Activated T-cell treated with anti-CD3 and anti-CD28 coated beads, Interleukin-2, amount 50 U/mL, for 48 hours (primary cell): ENCODE measurements around the gene FLAD1.

Experiments
- DNase-seq, 2 experiments: peaks; one replicate each; pipeline ENCODE4 v3.0.0-alpha.2; 2020

The FLAD1 gene

DNA sequence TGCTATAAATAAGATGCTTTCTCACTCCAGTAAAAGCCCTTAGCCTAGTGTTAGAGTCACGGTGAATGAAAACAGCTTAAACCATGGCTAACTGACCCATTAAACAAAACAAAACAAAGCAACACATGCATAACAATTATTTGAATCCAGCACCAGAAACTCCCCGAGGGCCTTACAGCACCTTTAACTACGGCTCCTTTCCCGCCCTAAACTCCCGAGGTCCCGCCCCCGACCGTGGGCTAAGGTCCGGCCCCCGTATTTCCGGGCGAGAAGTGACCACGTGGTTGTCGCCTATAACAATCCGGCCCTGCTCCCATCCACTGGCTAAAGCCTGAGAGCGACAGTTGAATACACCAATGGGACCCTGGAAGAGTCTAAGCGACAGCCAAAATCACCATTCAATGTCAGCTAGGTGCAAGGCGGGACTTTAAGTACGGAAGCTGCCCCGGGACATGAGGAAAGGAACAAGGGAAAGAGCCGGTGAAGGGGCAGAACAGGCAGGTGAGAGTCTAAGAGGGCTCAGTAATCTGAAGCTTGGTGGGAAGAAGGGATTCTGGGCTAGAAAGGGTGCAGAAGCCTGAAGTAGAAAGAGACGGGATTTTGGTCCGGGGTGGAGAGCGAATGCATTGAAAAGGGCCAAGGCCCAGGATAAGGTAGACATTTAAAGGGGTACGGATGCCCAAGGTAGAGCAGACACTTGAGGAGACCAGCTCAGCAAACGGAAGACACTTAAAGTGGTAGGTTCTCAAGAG, at the start of gene FLAD1:
FLAD1 (plus strand) TSS at position 448 of the 752 bp plus-strand sequence. CDS start 351 bp downstream, outside the sequence.
- DNase-seq: peak; percentile 97

DNA sequence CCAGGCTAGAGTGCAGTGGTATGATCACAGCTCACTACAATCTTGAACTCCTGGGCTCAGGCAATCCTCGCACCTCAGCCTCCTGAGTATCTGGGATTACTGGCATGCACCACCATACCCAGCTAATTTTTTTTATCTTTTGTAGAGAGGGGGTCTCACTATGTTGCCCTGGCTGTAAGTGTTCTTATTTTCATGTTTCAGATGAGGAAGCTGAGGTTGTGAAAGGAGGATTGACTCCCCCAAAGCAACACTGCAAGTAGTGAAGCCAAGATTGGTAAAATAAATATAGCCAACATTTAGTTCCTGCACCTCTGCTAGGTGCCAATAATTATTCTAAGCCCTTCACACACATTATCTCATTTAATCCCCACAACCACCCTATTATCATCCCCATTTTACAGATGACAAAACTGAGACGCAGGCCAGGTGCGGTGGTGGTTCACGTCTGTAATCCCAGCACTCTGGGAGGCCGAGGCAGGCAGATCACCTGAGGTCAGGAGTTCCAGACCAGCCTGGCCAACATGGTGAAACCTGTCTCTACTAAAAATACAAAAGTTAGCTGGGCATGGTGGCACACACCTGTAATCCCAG, 48.7 kb upstream of the FLAD1 start:
- DNase-seq: no peak

DNA sequence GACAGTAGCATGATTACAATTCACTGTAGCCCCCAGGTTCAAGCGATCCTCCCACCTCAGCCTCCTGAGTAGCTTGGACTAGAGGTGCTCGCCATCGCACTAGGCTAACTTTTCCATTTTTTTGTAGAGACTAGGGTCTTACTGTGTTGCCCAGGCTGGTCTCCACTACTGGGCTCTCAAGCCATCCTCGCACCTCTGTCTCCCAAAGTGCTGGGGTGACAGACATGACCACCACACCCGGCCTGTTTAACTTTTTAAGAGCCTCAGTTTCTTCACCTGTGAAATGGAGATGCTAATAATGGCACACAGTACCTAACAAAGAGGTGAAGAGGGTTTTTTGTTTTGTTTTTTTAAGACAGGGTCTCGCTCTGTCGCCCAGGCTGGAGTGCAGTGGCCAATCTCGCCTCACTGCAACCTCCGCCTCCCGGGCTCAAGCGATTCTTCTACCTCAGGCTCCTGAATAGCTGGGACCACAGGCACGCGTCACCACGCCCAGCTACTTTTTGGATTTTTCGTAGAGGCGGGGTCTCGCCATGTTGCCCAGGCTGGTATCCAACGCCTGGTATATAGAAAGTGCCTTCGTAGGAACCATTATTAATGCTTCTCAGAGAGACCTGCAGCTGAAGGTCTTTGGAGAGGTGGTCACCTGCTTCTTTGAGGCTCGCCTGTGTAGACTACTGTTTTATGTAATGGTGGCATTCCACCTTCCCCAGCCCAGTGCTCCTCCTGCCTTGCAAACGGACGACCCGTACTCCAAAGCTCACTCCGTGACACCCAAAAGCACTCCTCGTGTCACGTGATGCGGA, 47.2 kb upstream of the FLAD1 start:
- no peak for DNase-seq

DNA sequence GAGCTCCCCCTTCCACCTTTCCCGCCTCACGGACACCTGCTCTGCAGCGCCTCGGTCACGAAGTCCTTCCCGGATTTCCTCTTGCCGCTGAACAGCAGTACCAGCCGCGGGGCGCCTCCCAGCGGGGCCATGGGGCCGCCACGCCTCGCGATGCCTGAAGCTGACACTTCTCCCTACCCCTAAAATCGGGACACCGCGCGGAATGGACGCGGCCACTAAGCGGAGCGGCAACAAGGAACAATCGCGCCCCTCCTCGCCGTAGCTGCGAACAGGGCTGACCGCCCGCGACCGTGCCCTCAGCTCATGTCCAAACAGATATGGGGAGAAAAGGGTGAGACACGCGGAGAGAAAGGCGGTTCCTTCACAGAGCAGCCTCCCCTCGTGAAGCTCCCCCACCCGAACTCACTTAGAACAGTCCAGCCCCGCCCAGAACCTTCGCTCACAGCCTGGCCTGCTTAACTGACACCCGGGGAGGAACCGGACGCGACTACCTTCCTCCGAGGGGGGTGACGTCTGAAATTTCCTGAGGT, 46.5 kb upstream of the FLAD1 start, which contains the start of gene PMVK:
PMVK (minus strand) TSS at position 165 of the 530 bp plus-strand sequence; CDS start at position 131, 34 bp downstream.
- peak; percentile 96 for DNase-seq

DNA sequence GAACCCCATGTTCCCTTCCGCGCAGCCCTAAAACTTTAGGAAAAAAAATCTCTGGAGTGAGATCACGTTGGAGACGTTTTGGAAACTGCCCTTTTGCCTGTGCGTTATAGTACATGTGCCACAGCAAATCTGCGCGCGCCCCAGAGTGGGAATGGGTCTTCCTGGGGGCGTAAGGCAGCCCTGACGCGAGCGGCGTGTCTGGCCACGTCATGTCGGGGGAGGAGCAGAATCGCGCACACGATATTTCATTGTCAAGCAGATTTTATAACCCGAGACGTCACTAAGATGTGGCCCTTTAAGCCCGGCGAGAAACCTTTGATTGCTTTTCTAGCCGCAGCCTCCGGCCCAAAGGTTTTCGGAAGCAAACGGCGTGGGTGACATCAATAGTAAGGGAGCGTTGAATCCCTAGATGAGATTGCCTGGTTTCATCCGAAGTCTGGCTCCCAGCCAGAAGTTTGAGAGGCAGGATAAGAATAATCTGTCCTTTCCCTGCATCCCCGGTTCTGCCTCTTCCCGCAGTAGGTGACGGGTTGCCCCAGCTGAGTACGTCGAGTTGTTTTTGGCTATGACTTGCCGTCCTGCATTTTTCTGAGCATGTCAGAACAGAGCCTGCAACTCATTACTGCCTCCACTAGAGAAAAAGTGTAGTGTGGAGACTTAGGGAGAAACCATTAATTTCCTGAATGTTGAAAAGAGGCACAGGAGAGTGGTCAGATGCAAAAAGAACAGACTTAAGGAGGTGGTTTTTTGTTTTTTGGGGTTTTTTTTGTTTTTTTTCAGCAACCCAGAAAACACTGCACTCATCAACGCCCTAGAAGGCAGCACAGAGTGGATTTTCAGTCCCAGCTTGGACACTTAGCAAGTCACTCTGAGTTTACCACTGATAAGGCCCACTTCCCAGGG, 45.8 kb upstream of the FLAD1 start:
- peak; percentile 92 to 93 for DNase-seq

DNA sequence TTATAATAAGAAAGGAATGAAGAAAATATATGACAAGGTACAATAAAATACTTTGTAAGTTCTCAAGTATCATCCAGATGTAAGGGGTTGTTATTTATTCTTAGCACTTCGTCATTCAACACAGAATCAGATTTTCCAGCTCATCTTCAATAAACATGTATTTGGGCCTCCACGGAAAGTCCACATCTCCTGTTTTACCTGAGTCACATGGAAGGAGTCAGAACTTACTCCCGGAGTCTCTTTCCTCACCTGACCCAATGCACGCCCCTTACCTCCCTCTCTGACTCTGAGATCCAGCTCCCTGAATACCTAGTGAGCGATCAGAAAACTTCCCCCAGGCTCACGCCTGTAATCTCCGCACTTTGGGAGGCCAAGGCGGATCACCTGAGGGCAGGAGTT, 45.2 kb upstream of the FLAD1 start:
- DNase-seq: no peak

DNA sequence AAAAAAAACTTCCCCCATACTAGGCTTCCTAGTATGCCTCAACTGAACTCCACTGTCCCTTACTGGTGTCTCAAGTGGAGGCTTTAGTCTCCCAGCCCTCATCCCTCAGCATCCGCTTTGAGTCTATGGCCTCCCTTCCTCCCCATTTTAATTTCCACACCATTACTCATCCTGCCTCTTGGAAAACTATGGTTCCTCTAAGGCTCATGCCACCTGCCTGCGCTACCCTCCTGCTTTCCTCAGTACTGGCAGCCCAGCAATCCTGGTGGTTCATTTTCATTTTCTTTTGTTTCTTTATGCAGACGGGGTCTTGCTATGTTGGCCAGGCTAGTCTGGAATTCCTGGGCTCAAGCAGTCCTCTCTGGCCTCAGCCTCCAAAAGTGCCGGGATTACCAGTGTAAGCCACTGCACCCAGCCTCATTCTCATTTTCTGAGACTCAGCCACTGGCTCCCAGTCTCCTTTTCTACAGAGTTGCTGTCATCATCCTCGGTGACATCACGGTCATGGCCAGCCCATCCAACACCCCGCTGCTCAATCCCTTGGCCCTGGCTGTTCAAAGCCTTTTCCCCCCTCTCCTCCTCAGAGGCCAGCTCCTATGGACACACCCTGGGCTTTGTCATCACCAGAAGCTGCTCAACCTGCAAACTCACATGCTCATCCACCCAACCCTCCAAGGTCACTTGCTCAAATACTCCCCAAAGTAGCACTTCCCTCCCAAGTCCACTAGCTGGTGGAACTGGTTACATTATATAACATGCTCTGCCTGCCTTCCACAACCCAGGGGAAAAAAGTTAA, 44.3 kb upstream of the FLAD1 start:
- no peak for DNase-seq

DNA sequence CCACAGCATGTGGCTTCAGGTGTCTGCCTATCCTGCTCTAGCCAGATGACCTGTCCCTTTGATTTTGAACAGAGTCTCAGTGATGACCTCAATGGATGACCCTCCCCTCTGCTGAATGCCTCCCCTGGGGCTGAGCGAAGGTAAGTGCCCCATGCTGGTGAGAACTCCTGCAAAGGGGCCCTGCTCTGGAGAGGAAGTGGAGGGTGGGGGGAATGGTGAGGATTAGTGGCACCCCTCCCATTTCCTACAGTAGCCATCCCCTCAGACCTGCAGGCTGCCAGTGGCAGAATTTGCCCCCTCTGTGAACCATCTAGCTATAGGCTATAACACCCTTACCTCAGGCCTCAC, 43.0 kb upstream of the FLAD1 start:
- no peak for DNase-seq

DNA sequence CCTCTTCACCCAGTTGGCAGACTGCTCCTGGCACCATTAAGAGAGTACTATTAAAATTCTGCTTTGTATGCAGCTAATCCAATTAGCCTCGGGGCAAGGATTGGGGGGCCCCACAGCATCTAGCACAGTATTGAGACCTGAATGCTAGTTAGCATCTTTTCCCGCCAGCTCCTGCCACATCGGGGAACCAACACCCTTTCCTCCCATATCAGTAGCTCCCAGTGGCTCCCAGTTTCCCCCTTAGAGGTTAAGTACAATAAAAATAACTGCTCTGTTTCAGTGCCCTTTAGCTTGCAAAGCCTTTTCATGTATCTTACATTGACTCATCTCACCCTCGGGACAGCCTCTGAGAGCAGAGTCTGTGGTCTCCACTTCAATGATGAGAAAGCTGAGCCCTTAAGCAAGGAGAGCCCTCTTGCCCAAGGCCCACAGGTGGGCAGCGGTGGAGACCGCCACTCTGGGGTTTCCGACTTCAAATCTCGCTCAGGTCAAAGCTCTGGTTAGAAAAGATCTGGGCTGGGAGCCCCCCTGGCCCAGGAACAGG, 42.4 kb upstream of the FLAD1 start:
- peak; percentile 40 to 43 for DNase-seq

DNA sequence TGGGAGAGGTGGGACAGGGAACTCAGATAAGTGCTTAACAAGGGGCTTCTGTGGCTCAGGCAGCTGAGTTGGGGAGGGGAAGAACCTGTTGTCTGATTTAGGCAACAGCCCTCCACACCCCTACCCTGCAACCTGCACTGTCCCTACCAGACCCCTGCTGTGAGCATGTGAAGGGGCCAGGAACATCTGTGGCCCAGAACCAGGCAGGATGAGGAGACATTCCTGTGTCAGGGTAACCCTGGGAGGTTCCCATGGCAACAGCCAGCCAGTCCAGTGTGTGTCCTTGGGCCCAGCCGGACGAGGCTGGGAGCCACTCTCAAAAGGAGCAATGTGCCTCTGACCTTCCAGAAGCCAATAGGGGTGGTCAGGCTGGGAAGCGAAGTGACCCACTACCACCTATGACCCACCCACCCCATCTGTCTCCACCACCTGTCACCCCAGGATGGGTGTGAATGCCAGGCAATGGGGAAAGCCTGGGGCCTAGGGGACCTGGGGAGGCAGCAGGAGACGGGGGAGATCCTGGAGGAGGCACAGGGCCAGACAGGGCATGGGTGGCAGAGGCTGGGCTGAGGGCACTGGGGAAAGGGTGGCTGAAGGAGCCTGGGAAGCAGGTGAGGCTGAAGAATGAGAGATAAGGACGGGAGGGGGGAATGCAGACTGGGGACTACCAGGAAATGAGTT, 41.7 kb upstream of the FLAD1 start:
- DNase-seq: no peak

DNA sequence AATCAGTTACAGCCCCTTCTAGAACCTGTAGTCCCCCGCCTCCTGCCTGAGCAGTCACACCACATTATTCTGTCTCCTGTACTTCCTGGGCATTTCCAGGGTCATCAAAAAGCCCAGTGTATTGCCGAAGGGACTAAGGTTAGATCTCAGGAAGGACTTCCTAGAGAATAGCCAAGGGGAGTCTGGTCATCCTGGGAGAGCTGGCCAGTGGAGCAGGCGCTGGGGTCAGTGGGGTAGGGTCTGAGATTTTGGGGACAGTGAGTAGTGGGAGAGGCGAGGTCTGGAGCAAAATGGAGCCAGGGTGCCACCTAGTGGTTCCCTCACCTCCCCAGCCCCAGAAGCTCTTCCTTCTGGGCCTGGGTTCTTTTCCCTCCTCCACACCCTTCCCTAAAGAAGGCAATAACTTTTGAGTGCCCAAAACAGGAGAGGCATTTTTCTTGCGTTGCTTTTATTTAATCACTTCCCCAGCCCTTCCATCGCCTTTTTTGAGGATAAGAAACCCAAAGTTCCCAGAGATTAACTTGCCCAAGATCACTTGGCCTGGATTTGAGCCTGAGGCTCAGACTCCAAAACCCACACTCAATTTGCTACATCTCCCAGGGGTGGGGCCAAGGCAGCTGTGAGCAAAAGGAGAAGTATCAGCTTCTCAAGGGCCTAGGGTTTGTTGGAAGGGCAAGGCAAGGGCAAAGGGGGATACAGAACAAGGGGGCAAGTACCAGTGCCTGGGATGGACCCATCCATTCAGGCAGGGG, 39.3 kb upstream of the FLAD1 start:
- DNase-seq: peak; percentile 53 to 63

DNA sequence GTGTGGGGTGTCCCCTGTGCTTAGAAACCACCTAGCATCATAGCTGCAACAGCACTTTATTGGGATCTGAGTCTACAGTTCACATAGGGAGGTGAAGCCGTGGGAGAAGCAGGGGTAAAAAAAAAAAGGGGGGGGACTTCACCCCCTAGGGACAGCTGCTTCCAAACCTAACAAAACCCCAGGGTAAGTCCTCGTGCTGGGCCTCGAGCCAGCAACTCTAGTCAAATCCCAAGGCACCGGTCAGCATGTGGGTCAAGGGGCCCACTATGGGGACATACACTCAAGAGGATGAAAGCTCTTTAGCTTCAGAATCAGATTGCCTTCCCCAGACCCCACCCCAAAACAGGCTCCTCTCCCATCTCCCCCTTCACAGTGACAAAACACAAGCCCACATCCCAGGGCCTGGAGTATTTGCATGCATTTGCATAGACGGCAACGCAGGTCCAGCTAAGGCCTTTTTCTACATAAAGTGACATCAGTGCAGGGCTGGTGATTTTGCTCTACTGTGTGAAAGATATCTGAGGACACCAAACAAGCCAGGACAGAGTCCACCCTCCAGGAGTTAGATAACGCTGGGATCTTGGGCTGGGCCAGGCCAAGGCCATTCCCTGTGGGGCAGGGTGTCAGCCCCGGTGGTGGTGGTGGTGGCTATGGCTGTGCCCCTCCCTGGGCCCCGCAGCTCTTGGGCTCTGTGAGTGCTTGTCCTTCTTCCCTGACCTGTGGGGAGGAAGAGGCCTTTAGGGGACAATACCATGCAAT, 38.6 kb upstream of the FLAD1 start:
- no peak for DNase-seq

DNA sequence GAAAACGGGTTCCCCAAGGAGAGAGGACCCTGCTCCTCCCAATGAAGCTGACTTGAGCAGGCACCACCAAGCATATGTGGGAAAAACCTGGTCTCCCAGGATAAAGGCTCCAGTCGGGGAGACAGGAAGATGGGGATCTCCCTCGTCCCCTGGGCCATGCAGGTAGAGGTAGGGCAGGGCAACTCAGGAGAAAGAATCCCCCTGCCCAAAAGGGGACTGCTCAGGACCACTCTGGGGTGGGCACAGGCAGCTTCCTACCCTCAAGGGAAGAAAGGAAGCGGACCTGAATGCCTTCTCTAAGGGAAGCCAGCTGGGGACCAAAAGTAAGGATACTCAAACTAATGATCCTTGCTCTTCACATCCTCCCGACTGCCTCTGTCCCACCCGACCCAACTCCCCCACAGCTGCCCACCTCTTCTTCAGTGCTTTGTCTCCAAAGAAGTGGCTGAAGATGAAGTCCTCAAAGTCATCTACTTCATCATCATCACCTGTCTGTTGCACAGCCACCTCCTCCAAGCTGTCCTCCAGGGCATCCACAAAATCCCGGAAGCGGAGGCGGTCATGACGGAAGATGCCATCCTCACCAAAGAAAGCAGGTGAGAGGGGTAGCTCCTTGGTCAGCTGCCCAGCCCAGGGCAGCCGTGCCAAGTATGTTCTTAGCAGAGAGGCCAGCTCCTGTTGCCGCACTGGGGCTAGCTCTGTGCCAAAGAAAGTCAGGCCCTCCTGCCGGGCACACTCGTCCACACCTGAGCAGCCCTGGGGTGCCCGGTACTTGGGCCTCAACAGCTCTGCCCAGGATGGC, 37.8 kb upstream of the FLAD1 start:
- no peak for DNase-seq

DNA sequence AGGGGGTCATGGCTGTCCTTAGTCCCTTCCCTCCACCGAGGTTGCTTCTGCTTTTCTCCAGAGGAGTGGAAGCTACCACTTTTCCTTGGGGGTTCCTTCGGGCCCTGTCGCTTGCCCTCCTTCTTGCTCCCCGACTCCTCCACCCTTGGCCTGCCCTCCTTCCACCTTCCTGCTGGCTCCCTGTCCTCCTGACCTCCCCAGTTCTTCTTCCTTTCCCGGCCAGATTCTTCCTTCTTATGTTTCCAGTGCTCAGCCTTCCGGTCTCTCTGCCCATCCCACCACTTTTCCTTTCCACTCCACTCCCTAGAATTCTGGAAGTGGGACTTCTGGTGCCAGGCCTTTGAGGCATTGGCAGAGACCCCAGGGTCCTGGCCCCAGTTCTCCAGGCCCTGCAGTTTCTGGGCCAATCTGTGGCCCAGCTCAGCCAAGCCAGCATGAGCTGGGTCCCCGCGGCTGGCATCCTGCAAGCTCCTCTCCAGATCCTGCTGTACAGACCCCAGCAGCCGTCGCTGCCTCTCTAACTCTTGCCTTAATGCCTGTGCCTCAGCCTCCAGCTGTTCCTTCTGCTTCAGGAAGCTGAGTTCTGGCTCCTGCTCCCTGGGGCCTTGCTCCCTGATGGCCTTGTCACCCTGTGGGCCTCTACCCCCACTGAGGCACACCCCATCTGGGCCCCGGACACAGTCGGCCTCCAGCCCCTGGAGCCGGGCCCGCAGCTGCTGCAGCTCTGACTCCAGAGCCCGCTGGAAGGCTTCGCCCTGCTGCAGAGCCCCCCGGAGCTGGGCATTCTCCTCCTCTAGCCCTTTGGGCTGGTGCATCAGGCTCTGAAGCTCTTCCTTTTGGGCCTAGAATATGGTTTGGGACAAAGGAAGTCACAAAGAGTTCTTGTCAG, 36.9 kb upstream of the FLAD1 start:
- no peak for DNase-seq

DNA sequence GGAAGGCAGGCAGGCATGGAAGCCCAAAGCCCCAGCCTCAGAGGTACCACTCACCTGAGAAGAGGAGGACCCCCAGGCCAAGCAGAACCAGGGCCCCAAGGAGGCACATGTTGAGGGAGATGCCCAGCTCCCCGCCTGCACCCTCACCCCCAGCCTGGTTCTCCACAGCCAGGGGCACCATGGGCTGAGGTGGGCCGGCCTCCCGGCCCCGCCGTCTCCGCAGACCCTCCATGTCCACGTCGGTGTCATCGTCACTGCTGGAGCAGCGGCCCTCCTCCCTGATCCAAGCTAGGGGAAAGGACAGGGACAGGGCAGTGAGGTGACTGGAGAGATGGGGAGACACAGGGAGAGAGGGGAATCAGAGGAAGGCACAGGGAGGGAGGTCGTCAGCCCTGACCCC, 35.1 kb upstream of the FLAD1 start:
- DNase-seq: no peak

DNA sequence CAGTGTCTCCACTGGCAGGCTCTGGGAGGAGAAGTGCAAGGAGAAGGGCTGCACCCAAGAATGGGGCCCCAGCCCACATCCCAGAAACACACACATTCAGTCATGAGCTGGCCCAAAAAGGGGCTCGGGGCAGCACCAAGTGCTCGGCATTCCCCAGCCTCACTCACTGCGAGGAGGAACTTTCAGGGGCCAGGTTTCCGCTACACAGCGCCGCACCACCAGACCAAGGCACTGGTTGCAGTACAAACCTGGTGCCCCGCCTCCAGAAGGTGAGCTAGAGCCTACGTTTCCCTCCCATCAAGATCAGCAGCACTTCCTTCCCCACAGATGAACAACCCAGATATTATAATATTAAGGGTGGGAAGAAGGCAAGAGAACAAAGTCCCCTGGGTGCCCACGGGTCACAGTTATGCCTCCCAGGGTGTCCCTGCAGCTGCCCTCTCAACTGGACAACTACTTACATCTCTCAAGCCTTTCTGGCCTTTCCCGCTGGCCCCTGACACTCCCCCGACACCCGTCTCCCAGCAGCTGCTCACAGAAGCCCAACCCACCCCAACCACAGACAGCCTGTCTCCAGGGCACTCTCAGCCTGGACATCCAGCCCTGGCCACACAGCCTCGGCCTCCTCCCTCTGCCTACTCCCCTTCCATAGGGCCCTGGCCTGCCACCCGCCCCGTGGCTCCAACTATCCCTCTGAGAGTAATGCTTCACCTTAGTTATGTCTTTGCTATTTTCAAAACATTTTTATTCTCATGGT, 31.1 kb upstream of the FLAD1 start:
- DNase-seq: peak; percentile 70 to 71
